ENCODE measurements around the gene PDZRN3. TPM values are rescaled to one million over a fixed set of nuclear protein-coding genes. Genes with fewer than 3 reads are reported as not detected.
A peak's percentile ranks its signal among the peaks of the same experiment; 100 is the strongest.

Gene PDZRN3
- total RNA-seq, 1 experiment from 2014 or later: 19.2 TPM

DNA sequence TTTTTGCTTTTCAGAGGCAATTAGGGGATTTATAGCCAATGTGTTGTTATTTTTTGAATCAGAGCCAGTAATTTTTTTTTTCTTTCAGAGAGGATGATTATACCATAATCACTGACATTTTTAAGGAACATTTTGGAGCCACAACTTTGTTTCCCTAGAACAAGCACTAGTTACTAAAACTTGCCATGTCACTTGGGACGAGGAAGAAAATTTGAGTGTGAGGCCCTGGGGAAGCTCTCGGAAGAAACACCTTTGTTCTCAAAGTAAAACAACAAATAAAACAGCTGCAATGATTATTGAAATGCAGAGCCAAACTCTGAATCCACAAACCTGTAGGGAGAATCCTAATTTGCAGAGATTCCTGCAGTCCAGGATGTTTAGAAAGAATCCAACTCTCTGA lies 69.7 kb downstream of the PDZRN3 start:
- H3K4me3 ChIP-seq: no peak overlapping the region
- H3K36me3 ChIP-seq: peaks cover 5% of the 10 kb centered on the region
- no peaks in the 10 kb centered on the region for H3K27me3 ChIP-seq
- no peak for DNase-seq
- H3K9me3 ChIP-seq: no peaks in the 10 kb centered on the region

DNA sequence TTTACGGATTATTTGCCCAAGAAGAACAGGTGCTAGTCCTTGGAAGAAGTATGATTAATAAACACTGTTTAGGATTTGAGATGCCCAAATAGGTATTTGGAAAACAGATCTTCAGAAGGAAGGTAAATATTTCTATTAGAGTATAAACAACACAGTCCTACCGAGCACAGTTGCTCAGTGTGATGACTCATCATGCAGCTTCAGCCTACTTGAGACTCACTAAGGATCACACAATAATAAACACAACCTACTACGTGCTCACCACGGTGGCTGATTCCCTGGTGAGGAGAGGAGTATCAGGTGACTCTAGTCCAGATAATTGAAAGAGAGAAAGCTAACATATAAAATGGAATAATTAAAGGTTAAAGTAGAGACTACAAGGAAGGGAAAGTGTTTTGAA lies 72.0 kb downstream of the PDZRN3 start:
- Histone ChIP-seq H3K27me3 (no peaks in the 10 kb centered on the region), H3K36me3 (peaks cover 5% of the 10 kb centered on the region), H3K9me3 (no peaks in the 10 kb centered on the region), H3K4me3 (no peak overlapping the region)
- peak; percentile 42 for DNase-seq

DNA sequence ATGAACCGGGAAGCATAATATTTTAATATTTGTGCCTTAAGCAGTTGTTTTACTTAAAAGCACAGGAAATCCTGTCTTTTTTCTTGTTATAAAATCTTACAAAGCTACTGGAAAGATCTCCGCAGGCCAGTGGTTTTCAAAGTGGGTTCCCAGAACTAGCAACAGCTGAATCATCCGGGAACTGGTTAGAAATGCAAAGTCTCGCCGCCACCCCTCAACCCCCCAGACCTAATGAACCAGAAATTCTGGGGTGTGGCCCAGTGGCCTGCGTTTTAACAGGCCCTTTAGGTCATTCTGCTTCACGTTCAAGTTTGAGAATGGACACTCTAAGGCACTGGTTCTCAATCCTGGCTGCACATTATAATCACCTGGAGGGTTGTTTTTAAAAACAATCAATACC lies 74.7 kb downstream of the PDZRN3 start:
- Histone ChIP-seq H3K4me3 (no peak overlapping the region), H3K36me3 (peaks cover 5% of the 10 kb centered on the region), H3K27me3 (no peaks in the 10 kb centered on the region), H3K9me3 (no peaks in the 10 kb centered on the region)
- no peak for DNase-seq

DNA sequence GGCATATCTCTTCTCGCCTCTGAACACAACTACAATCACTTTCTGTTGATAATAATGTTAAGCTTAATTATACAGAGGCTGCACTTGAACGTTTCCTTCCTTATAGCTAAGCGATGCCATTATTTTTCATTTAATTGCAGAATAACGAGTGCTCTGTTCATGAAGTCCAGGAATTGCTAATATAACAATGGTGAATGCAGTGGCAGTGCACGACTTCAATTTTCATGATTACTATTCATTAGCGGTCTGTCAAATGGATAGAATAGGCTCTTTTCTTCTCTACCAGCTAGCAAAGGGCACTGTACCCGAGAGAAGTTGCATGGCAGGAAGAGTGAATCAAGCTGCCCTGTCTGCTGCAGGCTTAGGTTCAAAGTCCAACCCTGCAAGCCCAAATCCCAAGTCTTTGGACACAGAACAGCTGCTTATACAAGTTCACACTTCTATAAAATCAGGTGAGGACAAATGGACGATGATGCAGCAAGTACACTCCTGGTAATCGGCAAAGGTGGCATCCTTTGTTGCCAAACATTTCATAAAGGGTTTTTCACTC lies 75.6 kb downstream of the PDZRN3 start:
- Histone ChIP-seq H3K36me3 (peaks cover 5% of the 10 kb centered on the region), H3K4me3 (no peak overlapping the region), H3K27me3 (no peaks in the 10 kb centered on the region), H3K9me3 (no peaks in the 10 kb centered on the region)
- no peak for DNase-seq

DNA sequence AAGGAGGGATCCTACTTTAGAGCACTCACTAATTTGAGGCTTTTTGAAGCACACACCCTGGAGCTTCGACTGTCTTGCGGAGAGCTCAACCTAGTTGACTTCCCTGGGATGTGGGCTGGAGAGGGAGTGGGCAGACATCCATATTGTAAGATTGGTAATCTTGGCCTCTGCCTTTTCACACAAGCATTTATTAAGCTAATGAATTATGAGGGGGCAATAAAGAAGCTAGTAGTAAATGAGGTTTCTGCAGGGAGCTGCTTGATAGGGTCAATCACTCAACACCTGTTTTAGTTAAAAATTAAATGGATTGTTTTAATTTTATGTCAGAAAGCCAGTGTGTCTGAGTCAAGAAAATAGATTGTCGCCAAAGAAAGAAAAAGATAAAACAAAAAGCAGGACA lies 76.3 kb downstream of the PDZRN3 start:
- Histone ChIP-seq H3K4me3 (no peak overlapping the region), H3K9me3 (no peaks in the 10 kb centered on the region), H3K27me3 (no peaks in the 10 kb centered on the region), H3K36me3 (peaks cover 5% of the 10 kb centered on the region)
- DNase-seq: no peak

DNA sequence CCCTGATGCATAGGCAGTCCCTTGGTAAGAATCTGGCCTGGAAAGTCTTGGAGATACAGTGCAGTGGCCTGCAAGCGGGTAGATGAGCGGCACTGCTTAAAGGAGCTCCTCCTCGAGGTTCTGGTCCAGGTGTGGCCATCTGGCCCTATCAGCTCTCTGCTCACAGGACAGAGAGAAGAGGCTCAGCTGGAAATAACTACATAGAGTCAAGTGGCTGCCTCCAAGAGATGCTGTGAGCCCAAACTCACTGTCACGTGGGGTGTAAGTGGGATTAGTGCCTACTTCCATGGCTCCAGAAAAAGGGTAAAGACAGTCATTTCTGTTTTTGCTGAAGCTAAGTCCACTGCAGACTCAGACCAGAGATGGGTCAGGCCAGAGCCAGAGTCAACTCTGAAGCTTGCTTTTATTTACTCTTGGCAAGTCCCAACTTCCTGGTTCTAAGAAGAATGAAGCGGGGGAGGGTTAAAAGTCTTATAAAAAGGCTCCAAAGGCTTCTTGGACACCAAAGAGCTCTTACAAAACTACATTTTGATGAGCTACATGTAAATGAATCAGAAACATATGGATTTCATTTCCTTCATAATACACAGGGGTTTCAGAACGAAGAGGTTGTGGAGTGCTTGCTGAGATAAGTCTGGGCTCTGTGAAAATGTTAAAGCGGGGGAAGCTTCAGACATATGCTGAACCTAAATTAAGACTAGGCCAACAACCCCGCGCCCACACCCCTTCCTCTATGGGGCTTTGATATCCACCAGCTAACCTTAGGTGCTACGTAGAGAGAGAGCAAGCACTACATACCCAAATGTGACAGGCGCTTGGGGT lies 77.1 kb downstream of the PDZRN3 start:
- DNase-seq: peak; percentile 69
- Histone ChIP-seq H3K9me3 (no peaks in the 10 kb centered on the region), H3K4me3 (no peak overlapping the region), H3K27me3 (no peaks in the 10 kb centered on the region), H3K36me3 (peaks cover 5% of the 10 kb centered on the region)

DNA sequence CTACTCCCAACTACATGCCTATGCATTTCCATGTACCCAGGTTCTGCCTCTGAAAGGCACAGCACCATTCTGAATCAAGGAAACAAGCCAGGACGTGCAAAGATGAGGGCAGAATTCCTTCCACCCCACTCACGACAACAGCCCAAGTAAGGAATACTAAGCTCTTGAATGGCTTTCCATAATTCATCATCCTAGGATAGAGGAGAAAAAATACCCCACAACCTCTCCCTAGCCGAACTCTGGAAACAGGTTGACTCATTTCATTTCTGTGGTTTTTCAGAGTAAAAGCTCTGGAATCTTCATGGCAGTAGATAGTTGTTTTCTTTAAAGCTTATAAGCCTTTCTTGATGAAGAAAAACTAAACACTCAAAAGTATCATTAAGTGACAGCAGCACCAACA lies 77.8 kb downstream of the PDZRN3 start:
- Histone ChIP-seq H3K9me3 (no peaks in the 10 kb centered on the region; the same call in 1 of the 2 replicates), H3K36me3 (peaks cover 5% of the 10 kb centered on the region), H3K27me3 (no peaks in the 10 kb centered on the region), H3K4me3 (no peak overlapping the region)
- peak; percentile 45 for DNase-seq

DNA sequence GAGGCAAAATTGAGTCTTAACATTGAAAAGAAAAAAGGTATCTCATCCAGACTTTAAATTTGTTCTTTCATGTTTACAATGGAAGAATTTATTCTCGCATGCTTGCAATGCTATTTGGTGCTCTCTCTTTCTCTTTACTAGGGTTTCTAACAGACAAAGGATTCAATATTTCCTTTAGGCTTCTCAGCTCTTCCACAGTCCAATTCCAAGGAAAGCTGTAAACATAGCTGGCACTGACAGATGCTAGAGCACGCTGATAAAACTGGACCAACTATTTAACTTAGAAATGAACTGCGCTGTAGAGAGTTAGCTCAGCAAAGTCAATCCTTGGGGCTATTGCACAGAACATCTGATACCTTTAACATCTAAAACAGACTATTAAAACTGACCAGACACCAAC lies 81.3 kb downstream of the PDZRN3 start:
- no peaks in the 10 kb centered on the region; the same call in 1 of the 2 replicates for H3K9me3 ChIP-seq

DNA sequence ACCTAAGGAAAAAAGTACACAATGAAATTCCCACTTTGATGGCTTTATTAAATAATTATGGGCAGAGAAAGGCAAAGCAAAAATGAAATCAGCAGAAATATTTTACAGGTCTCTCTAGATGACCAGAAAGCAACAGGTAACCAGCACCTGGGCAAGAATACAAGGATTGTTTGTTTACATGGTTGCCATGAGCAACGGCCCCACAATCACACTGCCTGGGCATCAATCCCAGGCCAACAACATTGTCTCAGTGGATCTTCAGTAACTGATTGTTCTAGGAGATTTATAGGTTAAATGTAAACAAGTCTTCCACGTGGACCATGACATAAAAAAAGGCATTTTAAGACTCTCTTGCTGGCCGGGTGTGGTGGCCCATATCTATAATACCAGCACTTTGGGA lies 82.6 kb downstream of the PDZRN3 start:
- DNase-seq: no peak
- Histone ChIP-seq H3K4me3 (no peak overlapping the region), H3K9me3 (no peaks in the 10 kb centered on the region; the same call in 1 of the 2 replicates), H3K27me3 (no peaks in the 10 kb centered on the region), H3K36me3 (peaks cover 3% of the 10 kb centered on the region; the same call in 1 of the 2 replicates)

More for the DNA sequence above, 81.3 kb downstream of the PDZRN3 start:
- Histone ChIP-seq H3K4me3 (no peak overlapping the region), H3K27me3 (no peaks in the 10 kb centered on the region), H3K36me3 (peaks cover 3% of the 10 kb centered on the region; the same call in 1 of the 2 replicates)
- no peak for DNase-seq

DNA sequence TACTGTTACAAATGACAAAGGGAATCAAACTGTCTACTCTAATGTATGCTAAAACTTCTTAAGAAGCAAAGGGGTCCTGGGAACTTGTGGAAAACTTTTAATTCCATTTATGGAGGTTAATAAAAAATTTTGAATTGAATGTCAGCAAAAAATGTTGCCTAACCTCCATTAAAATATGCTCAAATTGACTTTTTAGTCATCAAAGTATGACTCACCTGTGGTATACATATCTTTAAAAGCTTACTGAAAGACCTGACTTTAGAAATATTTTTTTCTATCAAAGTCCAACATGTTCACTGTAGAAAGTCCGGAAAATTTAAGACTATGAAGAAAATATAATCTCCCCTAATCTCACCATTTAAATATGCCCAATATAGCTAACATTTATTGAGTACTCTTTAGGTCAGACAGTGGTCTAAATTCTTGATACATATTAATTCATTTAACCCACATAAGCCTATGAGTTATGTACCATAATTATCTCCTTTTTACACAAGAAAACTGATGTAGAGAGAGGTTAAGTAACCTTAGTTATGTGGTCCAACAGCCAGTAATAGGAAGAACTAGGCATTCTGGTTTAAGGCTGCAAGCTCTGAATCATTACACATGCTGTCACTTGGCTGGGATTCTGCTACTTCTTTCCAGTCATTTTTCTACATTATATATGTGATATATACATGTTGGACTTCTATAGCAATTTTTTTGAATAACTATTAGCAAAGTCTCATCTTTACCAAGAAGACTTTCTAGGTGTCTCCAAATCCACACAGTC lies 83.6 kb downstream of the PDZRN3 start:
- DNase-seq: no peak
- no peaks in the 10 kb centered on the region; the same call in 1 of the 2 replicates for H3K9me3 ChIP-seq
- H3K27me3 ChIP-seq: no peaks in the 10 kb centered on the region
- no peak overlapping the region for H3K4me3 ChIP-seq
- peaks cover 3% of the 10 kb centered on the region; the same call in 1 of the 2 replicates for H3K36me3 ChIP-seq

DNA sequence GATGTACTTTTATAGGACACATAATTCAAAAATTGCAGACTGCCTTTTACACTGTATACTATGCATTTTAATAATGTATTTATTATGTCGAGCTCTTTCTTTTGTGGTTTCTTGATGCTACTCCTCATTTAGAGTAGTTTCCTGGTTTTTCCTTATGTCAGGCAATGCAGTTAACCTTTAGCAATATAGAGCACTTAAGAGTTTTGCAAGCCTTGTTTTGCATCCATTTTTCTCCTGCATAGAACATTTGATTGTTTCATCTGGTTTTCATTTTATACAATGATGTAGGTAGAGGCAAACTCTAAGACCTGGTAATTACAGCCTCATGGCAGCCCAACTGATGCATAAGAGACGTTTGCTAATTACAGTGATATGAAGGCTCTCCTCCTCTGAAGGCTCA lies 86.3 kb downstream of the PDZRN3 start:
- Histone ChIP-seq H3K36me3 (peaks cover 3% of the 10 kb centered on the region; the same call in 1 of the 2 replicates), H3K9me3 (no peaks in the 10 kb centered on the region; the same call in 1 of the 2 replicates), H3K27me3 (no peaks in the 10 kb centered on the region), H3K4me3 (no peak overlapping the region)
- no peak for DNase-seq

DNA sequence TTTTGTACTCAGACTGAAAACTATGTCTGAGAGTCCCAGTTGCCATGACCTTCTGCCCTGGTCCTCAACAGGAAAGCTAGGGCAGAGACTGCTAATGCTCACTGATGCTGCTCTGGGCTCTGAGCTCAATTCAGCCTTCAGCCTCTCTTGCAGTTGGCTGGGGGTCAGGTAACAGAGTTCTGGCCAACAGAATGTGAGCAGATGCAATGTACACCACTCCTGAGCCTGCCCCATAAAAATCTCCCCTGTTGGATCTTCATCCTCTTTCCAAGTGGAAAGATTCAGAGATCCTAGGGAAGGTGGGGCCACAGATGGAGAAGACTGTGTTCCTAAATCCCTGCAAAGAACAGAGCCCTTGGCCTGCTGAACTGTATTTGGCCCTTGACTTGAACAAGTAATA lies 87.8 kb downstream of the PDZRN3 start:
- Histone ChIP-seq H3K9me3 (no peaks in the 10 kb centered on the region; the same call in 1 of the 2 replicates), H3K36me3 (peaks cover 3% of the 10 kb centered on the region; the same call in 1 of the 2 replicates), H3K4me3 (no peak overlapping the region), H3K27me3 (no peaks in the 10 kb centered on the region)
- no peak for DNase-seq

DNA sequence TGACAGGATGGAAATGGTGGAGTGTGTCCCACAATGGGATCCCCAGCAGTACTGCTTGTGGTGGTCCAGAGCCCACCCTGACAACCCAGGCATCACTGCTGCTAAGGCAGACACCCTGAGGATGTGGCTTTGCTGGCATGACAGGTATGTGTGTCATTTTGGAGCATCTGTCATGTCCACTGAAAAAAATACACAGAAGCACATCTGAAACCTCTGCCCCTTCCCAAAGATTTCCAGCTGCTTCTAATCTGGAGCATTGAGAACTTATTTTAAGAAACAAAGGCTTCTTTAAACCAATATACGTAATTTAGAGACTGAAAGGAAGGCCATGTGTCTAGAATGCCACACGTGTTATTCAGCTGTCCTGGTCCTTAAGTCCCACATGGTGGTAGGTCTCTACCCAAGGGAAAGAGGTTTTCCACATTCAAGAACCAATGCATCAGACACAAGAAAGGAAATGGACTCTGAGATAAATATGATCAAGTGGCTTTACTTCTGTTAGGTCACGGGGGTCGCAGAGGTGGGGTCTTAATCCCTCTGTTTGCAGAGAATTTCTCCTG lies 88.3 kb downstream of the PDZRN3 start:
- Histone ChIP-seq H3K4me3 (no peak overlapping the region), H3K9me3 (no peaks in the 10 kb centered on the region)
- DNase-seq: no peak

DNA sequence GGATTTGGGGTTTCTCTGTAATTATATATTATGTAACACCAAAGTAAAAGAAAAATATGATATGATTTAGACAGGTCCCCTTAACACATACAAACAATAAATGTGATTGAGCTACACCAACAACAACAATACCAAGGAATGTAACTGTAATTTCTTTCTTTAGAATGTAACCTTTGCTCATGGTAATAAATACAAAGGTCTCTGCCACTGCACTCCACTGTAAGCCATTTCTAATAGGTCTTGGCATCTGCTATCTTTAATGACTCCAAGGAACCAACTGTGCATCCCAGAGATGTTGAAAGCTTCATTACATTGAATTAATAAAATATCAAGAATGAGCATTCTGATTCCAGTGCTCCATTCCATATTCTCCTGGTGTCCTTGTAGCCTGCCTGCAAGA lies 88.8 kb downstream of the PDZRN3 start:
- Histone ChIP-seq H3K27me3 (no peaks in the 10 kb centered on the region), H3K36me3 (peaks cover 3% of the 10 kb centered on the region; the same call in 1 of the 2 replicates), H3K4me3 (no peak overlapping the region), H3K9me3 (no peaks in the 10 kb centered on the region)
- DNase-seq: no peak

More for the DNA sequence above, 88.3 kb downstream of the PDZRN3 start:
- Histone ChIP-seq H3K36me3 (peaks cover 3% of the 10 kb centered on the region; the same call in 1 of the 2 replicates), H3K27me3 (no peaks in the 10 kb centered on the region)

DNA sequence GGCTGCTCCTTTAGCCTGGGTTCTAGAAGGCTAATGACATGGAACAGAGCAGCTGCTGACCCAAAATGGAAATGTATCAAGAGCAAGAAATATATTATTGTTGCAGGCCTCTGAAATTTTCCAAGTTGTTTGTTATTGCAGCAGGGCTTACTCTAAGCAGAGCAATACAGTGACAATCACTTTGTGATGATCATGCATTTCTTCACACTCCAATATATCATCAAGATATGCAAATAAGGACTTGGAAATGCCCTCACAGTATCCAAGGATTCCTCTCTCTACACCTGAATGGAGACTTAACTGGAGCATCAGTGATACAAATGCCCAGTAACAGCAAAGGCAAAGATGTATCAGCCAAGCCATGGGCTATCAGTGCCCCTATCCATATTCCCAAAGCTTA lies 89.6 kb downstream of the PDZRN3 start:
- no peak for DNase-seq
- no peaks in the 10 kb centered on the region for H3K27me3 ChIP-seq
- no peak overlapping the region for H3K4me3 ChIP-seq
- no peaks in the 10 kb centered on the region for H3K36me3 ChIP-seq
- no peaks in the 10 kb centered on the region for H3K9me3 ChIP-seq

DNA sequence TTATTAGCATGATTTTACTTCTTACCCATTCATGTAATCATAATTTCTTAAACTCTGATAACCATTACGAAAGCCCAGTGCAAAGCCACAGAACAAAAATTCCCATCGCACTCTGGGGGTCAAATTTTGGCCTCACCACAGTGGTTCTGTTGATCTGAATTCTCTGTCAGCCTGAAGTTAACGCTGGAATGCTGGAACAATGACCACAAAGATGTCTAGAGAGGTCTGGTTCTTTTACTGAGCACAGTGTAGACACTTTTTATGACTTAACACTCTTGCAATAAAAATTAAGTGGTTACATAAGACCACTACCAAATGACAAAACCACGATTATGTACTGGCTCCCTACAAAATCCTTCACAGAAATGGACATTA lies 94.7 kb downstream of the PDZRN3 start:
- Histone ChIP-seq H3K36me3 (no peaks in the 10 kb centered on the region; the same call in 1 of the 2 replicates), H3K9me3 (no peaks in the 10 kb centered on the region), H3K4me3 (no peak overlapping the region), H3K27me3 (no peaks in the 10 kb centered on the region)
- no peak for DNase-seq
